GM21825 (cell line): ENCODE results near the gene MAP3K20.
"Not testable (repeated sequence)": the region's sequence is repeated elsewhere in the genome, so short reads cannot be mapped to it uniquely, and the experiment has no call there.

Experiments used
- ATAC-seq: cut with Tn5 transposase; IDR thresholded peaks from one replicate; pipeline ENCODE4 v1.9.1; 2021; ENCODE audit warnings: mild to moderate bottlenecking, moderate library complexity; ENCODE audit not compliant: unreplicated experiment

Gene MAP3K20

GRCh38 chr2:173299764-173300163 lies 224.1 kb downstream of the MAP3K20 start:
- no peak for ATAC-seq

GRCh38 chr2:173300458-173300857 lies 224.8 kb downstream of the MAP3K20 start:
- ATAC-seq = no peak

GRCh38 chr2:173301549-173301948 lies 225.9 kb downstream of the MAP3K20 start:
- not testable (repeated sequence) for ATAC-seq

- ATAC-seq = no peak
These were observed 229.7 kb downstream of the MAP3K20 start for GRCh38 chr2:173305303-173305702.

GRCh38 chr2:173307293-173307692 lies 231.6 kb downstream of the MAP3K20 start:
- peak; percentile 77 for ATAC-seq

GRCh38 chr2:173309370-173309769 lies 233.7 kb downstream of the MAP3K20 start:
- ATAC-seq = not testable (repeated sequence)

- no peak for ATAC-seq
These were observed 236.4 kb downstream of the MAP3K20 start for GRCh38 chr2:173311844-173312606.
